Measurements from ENCODE around the gene HMCN1.

- TF ChIP-seq ZNF274 (IDR thresholded peaks at IDR 0.05; ENCODE audit: low read depth, low read length) (no peak), SUZ12 (IDR thresholded peaks at IDR 0.05; ENCODE audit: extremely low read depth, insufficient read depth, insufficient read length) (no peak), YY1 (IDR thresholded peaks at IDR 0.05; ENCODE audit: insufficient read depth, insufficient read length) (no peak)
These were observed 319.8 kb downstream of the HMCN1 start for GRCh38 chr1:186054003-186054402.

Measured in NT2/D1 (cell line).